H9 (cell line): ENCODE data around the gene LYPLA2. TPM values are rescaled to one million over a fixed set of nuclear protein-coding genes. Genes with fewer than 3 reads are reported as not detected.

ENCODE experiments used
- DNase-seq: peaks from one replicate; pipeline ENCODE4 v3.0.0-alpha.2; 2017
- H2AFZ ChIP-seq: one replicate; pipeline ENCODE4 v1.6.1; 2013; ENCODE audit warnings: mild to moderate bottlenecking, low read length, control low read depth, moderate library complexity
- H2AK5ac ChIP-seq: 2 replicates; pipeline ENCODE4 v1.6.1; 2013; ENCODE audit warnings: low read length, control low read depth, mixed read lengths; ENCODE audit not compliant: insufficient read length
- H2BK120ac ChIP-seq: one replicate; pipeline ENCODE4 v1.6.1; 2013; ENCODE audit warnings: low read depth, mild to moderate bottlenecking, low read length, control low read depth, inconsistent platforms; ENCODE audit not compliant: poor library complexity, severe bottlenecking
- H2BK12ac ChIP-seq: 2 replicates; pipeline ENCODE4 v1.6.1; 2013; ENCODE audit warnings: low read length, control low read depth, mixed read lengths, low read depth; ENCODE audit not compliant: insufficient read length
- H2BK15ac ChIP-seq: 2 replicates; pipeline ENCODE4 v1.6.1; 2013; ENCODE audit warnings: low read depth, low read length, control low read depth
- H2BK20ac ChIP-seq: one replicate; pipeline ENCODE4 v1.6.1; 2013; ENCODE audit warnings: low read depth, mild to moderate bottlenecking, low read length, control low read depth, inconsistent platforms; ENCODE audit not compliant: poor library complexity, severe bottlenecking
- H2BK5ac ChIP-seq: 2 replicates; pipeline ENCODE4 v1.6.1; 2013; ENCODE audit warnings: low read length, control low read depth, mixed read lengths; ENCODE audit not compliant: insufficient read length
- H3K14ac ChIP-seq: 2 replicates; pipeline ENCODE4 v1.6.1; 2013; ENCODE audit warnings: low read length, control low read depth; ENCODE audit not compliant: insufficient read depth
- H3K18ac ChIP-seq: 2 replicates; pipeline ENCODE4 v1.6.1; 2013; ENCODE audit warnings: low read depth, mild to moderate bottlenecking, mixed read lengths, low read length, control low read depth; ENCODE audit not compliant: insufficient read length
- H3K23ac ChIP-seq: 2 replicates; pipeline ENCODE4 v1.6.1; 2013; ENCODE audit warnings: low read length, control low read depth, mixed read lengths, low read depth; ENCODE audit not compliant: insufficient read length
- H3K23me2 ChIP-seq: 2 replicates; pipeline ENCODE4 v1.6.1; 2013; ENCODE audit warnings: low read depth, mild to moderate bottlenecking, mixed read lengths, low read length, control low read depth; ENCODE audit not compliant: insufficient read length, poor library complexity, severe bottlenecking
- H3K27ac ChIP-seq: 2 replicates; pipeline ENCODE4 v1.5.1; 2013; ENCODE audit warnings: low read length, control low read depth, mixed read lengths, low read depth; ENCODE audit not compliant: insufficient read length
- H3K27me3 ChIP-seq: 2 replicates; pipeline ENCODE4 v1.6.1; 2013; ENCODE audit warnings: low read length, control low read depth, inconsistent platforms; ENCODE audit not compliant: insufficient read depth
- H3K4ac ChIP-seq: 2 replicates; pipeline ENCODE4 v1.6.1; 2013; ENCODE audit warnings: low read depth, mild to moderate bottlenecking, control low read depth, inconsistent platforms, low read length, moderate library complexity
- H3K4me1 ChIP-seq: 2 replicates; pipeline ENCODE4 v1.6.1; 2013; ENCODE audit warnings: low read length, control low read depth, inconsistent platforms; ENCODE audit not compliant: insufficient read depth
- H3K4me2 ChIP-seq: 2 replicates; pipeline ENCODE4 v1.6.1; 2013; ENCODE audit warnings: low read length, control low read depth, mixed read lengths; ENCODE audit not compliant: insufficient read length, insufficient read depth
- H3K56ac ChIP-seq: 2 replicates; pipeline ENCODE4 v1.6.1; 2013; ENCODE audit warnings: low read depth, mild to moderate bottlenecking, mixed read lengths, low read length, control low read depth; ENCODE audit not compliant: insufficient read length
- H3K79me1 ChIP-seq: 2 replicates; pipeline ENCODE4 v1.6.1; 2013; ENCODE audit warnings: low read depth, mild to moderate bottlenecking, moderate library complexity, low read length, control low read depth, inconsistent platforms; ENCODE audit not compliant: insufficient read depth, poor library complexity, severe bottlenecking
- H3K79me2 ChIP-seq: 2 replicates; pipeline ENCODE4 v1.6.1; 2013; ENCODE audit warnings: low read length, control low read depth, inconsistent platforms; ENCODE audit not compliant: insufficient read depth
- H3K9ac ChIP-seq: 2 replicates; pipeline ENCODE4 v1.6.1; 2013; ENCODE audit warnings: low read length, control low read depth, mixed read lengths; ENCODE audit not compliant: insufficient read length; ENCODE audit errors: extremely low read depth
- H3K9me3 ChIP-seq: one replicate; pipeline ENCODE4 v1.6.1; 2013; ENCODE audit warnings: low read depth, low read length, inconsistent platforms; ENCODE audit not compliant: control insufficient read depth
- H3T11ph ChIP-seq: one replicate; pipeline ENCODE4 v1.6.1; 2013; ENCODE audit warnings: mild to moderate bottlenecking, low read length, control low read depth, inconsistent platforms
- H4K20me1 ChIP-seq: one replicate; pipeline ENCODE4 v1.6.1; 2013; ENCODE audit not compliant: control insufficient read depth, insufficient read length, insufficient read depth
- H4K5ac ChIP-seq: 2 replicates; pipeline ENCODE4 v1.6.1; 2013; ENCODE audit warnings: low read depth, mild to moderate bottlenecking, mixed read lengths, low read length, control low read depth; ENCODE audit not compliant: insufficient read length
- H4K8ac ChIP-seq: replicated peaks from 2 replicates; pipeline ENCODE4 v1.6.1; 2013; ENCODE audit warnings: low read length, control low read depth, mixed read lengths, low read depth; ENCODE audit not compliant: insufficient read length
- H4K91ac ChIP-seq: 2 replicates; pipeline ENCODE4 v1.6.1; 2013; ENCODE audit warnings: low read depth, mild to moderate bottlenecking, moderate library complexity, mixed read lengths, low read length, control low read depth; ENCODE audit not compliant: insufficient read length
- H3K27ac Mint-ChIP-seq, 3 experiments: 2 replicates in 2 of 3; 3 replicates in 1 of 3; pipeline ENCODE4 v1.8.0; 2020 to 2021; ENCODE audit warnings: mixed read lengths in 3 of 3, mild to moderate bottlenecking in 1 of 3, moderate library complexity in 1 of 3
- H3K27me3 Mint-ChIP-seq: 2 replicates; pipeline ENCODE4 v1.8.0; 2021; ENCODE audit warnings: low read depth, mild to moderate bottlenecking, moderate library complexity, mixed read lengths
- H3K36me3 Mint-ChIP-seq, 3 experiments: 2 replicates in 2 of 3; 3 replicates in 1 of 3; pipeline ENCODE4 v1.8.0; 2020 to 2021; ENCODE audit warnings: low read depth in 3 of 3, mixed read lengths in 3 of 3; ENCODE audit not compliant: insufficient read depth in 1 of 3
- H3K4me1 Mint-ChIP-seq, 2 experiments: 2 replicates each; pipeline ENCODE4 v1.8.0; 2020; ENCODE audit warnings: mixed read lengths in 2 of 2
- H3K4me3 Mint-ChIP-seq, 2 experiments: 2 replicates in 1 of 2; 3 replicates in 1 of 2; pipeline ENCODE4 v1.8.0; 2020 to 2021; ENCODE audit warnings: mild to moderate bottlenecking in 2 of 2, mixed read lengths in 2 of 2, moderate library complexity in 1 of 2
- H3K9me3 Mint-ChIP-seq, 2 experiments: 2 replicates in 1 of 2; 3 replicates in 1 of 2; pipeline ENCODE4 v1.8.0; 2020; ENCODE audit warnings: mild to moderate bottlenecking in 2 of 2, mixed read lengths in 2 of 2, moderate library complexity in 1 of 2
- WGBS: extraction: QIAGEN DNeasy Blood & Tissue Kit; methylation state at CpG from one replicate; pipeline ENCODE4 v1.1.7; 2013; ENCODE audit warnings: missing lambda C conversion rate, low lambda C conversion rate, mixed read lengths; ENCODE audit not compliant: insufficient read length; ENCODE audit errors: extremely low coverage; 5-methylcytosine and 5-hydroxymethylcytosine counted together
- total RNA-seq: library from RNA; stranded (reverse); gene quantifications from 2 replicates; pipeline ENCODE4 v1.2.1, GENCODE V29; 2021
- TF ChIP-seq, protein P1 (sequence below): fragments of 200-600 bp; sonication (generic); conservative IDR thresholded peaks from 3 replicates; pipeline ENCODE4 v1.8.0; 2021; ENCODE audit warnings: antibody characterized with exemption, mild to moderate bottlenecking

Gene LYPLA2
- total RNA-seq, 1 experiment from 2014 or later = 118 TPM

DNA sequence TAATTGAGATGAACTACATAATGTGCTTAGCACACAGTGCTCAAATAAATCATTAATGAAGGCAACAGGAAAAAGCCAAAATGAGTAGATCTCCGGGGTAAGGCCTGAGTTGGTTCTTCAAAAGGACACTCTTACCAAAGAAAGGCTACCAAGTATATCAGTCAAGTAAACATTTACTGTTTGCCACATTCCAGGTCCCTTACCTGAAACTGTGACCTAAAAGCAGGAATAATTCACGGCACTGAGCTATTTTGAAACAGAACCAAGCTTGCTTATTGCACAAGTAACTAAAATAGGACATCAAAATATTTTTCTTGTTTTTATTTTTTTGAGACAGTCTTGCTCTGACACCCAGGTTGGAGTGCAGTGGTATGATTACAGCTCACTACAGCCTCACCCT, 14.7 kb upstream of the LYPLA2 start:
- no peak overlapping the region for H3K27ac Mint-ChIP-seq
- no CpG with 5 or more reads among the region's 2 CpGs for WGBS
- no peaks in the 10 kb centered on the region for H3K27me3 Mint-ChIP-seq
- Histone ChIP-seq H4K20me1 (no peaks in the 10 kb centered on the region), H4K8ac (no peak overlapping the region), H2BK120ac (no peak overlapping the region), H3K27ac (no peak overlapping the region), H4K91ac (no peak overlapping the region), H3K14ac (no peak overlapping the region), H2BK15ac (no peak overlapping the region), H3K4me2 (no peak overlapping the region), H3K9me3 (no peaks in the 10 kb centered on the region), H2BK5ac (no peak overlapping the region), H4K5ac (no peak overlapping the region), H3T11ph (no peak overlapping the region), H3K4ac (no peak overlapping the region), H2BK20ac (no peak overlapping the region), H3K27me3 (no peaks in the 10 kb centered on the region), H3K79me1 (peaks cover 12% of the 10 kb centered on the region), H3K79me2 (peaks cover 10% of the 10 kb centered on the region; the same call in 1 of the 2 replicates), H3K4me1 (no peaks in the 10 kb centered on the region; the same call in 1 of the 2 replicates), H3K18ac (no peak overlapping the region), H3K56ac (no peak overlapping the region), H2AK5ac (no peak overlapping the region), H3K23ac (no peak overlapping the region), H2BK12ac (no peak overlapping the region), H2AFZ (no peak overlapping the region), H3K23me2 (peaks cover 6% of the 10 kb centered on the region), H3K9ac (no peak overlapping the region)
- TF ChIP-seq, protein P1, sequence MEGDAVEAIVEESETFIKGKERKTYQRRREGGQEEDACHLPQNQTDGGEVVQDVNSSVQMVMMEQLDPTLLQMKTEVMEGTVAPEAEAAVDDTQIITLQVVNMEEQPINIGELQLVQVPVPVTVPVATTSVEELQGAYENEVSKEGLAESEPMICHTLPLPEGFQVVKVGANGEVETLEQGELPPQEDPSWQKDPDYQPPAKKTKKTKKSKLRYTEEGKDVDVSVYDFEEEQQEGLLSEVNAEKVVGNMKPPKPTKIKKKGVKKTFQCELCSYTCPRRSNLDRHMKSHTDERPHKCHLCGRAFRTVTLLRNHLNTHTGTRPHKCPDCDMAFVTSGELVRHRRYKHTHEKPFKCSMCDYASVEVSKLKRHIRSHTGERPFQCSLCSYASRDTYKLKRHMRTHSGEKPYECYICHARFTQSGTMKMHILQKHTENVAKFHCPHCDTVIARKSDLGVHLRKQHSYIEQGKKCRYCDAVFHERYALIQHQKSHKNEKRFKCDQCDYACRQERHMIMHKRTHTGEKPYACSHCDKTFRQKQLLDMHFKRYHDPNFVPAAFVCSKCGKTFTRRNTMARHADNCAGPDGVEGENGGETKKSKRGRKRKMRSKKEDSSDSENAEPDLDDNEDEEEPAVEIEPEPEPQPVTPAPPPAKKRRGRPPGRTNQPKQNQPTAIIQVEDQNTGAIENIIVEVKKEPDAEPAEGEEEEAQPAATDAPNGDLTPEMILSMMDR = no peak
- no peaks in the 10 kb centered on the region for H3K9me3 Mint-ChIP-seq
- DNase-seq = no peak
- H3K36me3 Mint-ChIP-seq = peaks cover 5 to 18% (median 13%) of the 10 kb centered on the region in 3 experiments; a peak in 6 of 7 replicates
- peaks cover 11 to 22% of the 10 kb centered on the region in 2 experiments for H3K4me1 Mint-ChIP-seq
- peak overlapping the region in 1 of 2 experiments; percentile 42; a peak in 3 of 5 replicates for H3K4me3 Mint-ChIP-seq
